G401.6 (cell line): ENCODE measurements around the gene CNPY1.
"Not testable (repeated sequence)": the region's sequence is repeated elsewhere in the genome, so short reads cannot be mapped to it uniquely, and the experiment has no call there.

ENCODE experiments used
- FAIRE-seq: peaks from 2 replicates; lab custom pipeline; 2012; peaks lifted over from hg19 to GRCh38; lab: Jason Lieb, UNC

The CNPY1 gene

DNA sequence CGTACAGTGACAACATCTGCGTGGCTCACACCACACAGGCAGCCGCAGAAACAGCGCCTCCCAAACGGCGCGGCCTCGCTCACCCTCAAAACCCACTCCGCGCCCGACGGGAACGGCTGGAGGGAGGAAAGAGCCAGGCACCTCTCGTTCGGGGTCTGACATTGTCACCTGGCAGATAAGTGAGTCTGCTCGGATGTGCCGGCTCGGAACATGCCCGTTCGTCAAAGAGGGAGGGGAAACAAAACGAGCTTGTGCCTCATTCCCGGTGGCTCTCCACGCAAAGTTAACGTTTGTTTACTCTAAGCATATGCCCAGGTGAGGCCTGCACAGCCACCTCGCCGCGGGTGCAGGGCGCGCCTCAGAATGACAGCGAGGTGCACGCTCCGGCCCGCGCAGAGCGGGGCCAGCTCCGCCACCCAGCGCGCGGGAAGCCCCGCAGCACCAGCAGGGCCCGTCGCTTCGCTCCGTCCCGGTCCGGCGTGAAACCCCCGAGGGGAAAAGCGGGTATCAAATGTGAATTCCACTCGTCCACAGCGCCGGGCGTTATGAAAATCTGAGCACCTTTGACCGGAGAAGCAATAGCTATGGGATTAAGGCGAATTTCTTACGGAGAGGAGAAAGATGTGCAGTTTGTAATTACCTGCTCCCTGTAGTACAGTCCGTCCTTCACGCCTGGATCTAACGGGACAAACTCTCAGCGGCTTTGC is 13.1 kb downstream of the CNPY1 start:
- FAIRE-seq: no peak

DNA sequence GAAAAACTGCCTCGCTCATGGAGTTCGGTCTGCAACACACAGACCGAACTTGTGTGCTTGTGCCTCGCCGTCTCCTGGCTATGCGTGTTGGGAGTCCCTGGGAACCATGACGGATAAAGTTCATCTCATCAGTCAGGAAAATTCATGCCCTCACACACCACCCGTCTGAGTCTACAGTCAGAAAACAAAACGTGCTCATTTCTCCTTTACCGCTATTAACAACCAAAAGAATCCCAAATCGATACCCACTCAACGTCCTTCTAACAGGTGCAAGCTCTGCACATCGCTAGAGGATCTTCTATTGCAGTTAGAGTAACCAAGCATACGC is 13.6 kb downstream of the CNPY1 start:
- FAIRE-seq: no peak

DNA sequence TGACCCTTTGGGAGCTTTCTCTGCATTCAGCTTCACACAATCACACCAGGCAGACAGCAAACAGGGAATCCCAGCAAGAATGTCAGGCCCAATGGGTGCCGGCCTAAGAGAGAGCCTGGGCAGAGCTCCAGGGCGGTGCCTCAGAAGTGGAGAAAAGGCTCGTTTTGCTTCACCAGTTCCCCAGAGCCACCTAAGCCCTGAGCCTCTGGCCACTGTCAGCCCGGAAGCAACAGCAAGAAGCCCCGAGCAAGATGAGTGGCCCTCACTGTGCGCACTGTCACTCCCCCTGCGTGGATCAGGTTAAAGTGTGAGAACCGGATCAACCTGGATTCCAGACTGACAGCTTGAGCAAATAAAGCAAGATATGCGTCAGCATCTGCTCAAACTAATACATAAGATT is 14.7 kb downstream of the CNPY1 start:
- no peak for FAIRE-seq

- FAIRE-seq: no peak
These were observed 15.8 kb downstream of the CNPY1 start for GRCh38 chr7:155530601-155531000.

DNA sequence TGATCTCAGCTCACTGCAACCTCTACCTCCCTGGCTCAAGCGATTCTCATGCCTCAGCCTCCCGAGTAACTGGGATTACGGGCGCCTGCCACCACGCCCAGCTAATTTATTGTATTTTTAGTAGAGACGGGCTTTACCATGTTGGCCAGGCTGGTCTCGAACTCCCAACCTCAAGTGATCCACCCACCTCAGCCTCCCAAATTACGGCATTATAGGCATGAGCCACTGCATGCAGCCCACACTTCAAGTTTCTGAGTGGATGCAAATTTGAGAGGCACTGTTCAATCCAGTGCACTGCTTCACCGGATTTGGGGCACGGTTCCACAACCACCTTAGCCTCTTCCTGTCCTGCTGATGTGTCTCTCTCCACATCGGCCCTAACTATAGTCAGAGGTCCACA is 16.5 kb downstream of the CNPY1 start:
- FAIRE-seq: no peak

GRCh38 chr7:155529346-155529745 is 17.0 kb downstream of the CNPY1 start:
- no peak for FAIRE-seq

GRCh38 chr7:155527664-155528063 is 18.7 kb downstream of the CNPY1 start:
- FAIRE-seq: no peak

GRCh38 chr7:155526225-155526624 is 20.1 kb downstream of the CNPY1 start:
- FAIRE-seq: no peak

DNA sequence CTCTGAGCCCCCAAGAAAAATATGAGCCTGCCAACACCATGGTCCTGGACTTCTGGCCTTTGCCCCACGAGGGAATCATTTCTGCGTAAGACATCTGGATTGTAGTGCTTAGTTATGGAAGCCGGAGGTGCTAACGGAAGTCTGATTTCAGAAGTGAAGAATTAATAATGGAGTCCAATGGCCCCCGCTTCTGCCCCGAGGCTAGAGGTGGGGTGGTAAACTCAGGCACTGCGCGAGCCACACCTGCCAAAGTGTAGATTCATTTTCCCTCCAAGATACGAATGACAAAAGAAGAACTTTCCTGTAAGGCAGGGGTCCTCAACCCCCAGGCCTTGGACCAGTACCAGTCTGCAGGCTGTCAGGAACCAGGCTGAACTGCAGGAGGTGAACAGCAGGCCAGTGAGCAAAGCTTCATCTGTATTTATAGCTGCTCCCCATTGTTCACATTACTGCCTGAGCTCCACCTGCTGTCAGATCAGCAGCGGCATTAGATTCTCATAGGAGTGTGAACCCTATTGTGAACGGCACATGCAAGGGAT is 22.3 kb downstream of the CNPY1 start:
- no peak for FAIRE-seq

- FAIRE-seq: no peak
These were observed 23.1 kb downstream of the CNPY1 start for GRCh38 chr7:155523168-155523675.

GRCh38 chr7:155521743-155522398 is 24.5 kb downstream of the CNPY1 start:
- no peak for FAIRE-seq

GRCh38 chr7:155521007-155521742 is 25.2 kb downstream of the CNPY1 start:
- no peak for FAIRE-seq

DNA sequence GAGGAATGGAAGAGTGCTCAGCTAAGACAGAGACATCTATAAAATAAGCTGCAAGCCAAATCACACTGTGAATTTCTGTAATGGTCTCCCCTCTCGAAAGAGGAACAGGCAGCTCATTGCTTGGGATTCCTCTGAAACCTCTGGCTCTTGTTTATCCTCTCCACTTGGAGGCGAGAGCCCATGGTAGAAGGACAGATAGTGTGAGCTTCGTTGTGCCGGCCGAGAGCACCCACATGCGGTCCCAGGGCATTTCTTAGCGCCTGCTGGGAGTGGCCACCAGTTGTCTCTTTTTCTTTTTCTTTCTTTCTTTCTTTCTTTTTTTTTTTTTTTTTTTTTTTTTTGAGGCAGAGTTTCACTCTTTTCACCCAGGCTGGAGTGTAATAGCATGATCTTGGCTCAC is 26.2 kb downstream of the CNPY1 start:
- no peak for FAIRE-seq

GRCh38 chr7:155519358-155519757 is 27.0 kb downstream of the CNPY1 start:
- FAIRE-seq: not testable (repeated sequence)

DNA sequence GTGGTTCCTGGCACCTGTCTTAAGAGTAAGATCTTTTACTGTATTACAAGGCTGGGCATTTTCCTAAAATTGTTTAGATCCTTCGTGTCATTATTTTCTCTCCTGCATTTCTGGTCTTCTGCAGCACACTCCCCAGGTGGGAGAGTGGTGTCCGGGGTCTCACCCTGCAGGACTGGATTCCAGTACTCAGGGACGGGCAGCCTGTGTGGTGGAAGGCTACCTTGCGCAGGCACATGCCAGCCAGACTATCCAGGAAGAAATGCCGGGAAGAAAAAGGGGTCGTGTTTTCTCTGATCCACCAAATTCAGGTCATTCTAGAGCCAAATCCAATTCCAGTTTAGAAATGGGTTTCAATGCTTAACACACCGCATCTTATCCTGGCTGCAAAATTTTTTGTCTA is 27.7 kb downstream of the CNPY1 start:
- FAIRE-seq: no peak

GRCh38 chr7:155517969-155518368 is 28.4 kb downstream of the CNPY1 start:
- FAIRE-seq: no peak

DNA sequence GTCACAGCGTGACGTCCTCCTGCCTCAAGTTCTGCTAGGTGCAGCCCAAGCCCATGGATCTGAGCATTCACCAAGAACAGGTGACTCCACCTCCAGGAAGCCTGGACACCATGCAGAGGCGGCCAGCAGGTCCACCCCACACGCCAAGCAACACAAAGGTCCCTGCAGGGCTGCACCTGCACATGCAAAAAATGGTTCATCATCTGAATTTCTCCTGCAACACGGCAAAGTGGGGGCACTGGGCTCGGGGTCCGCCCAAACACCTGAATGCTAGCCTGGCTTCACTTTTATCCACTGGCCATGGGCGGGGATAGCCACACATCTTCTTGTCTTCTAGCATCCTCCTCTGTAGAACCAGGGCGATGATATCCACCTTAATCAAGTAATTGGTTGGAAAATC is 28.9 kb downstream of the CNPY1 start:
- FAIRE-seq: no peak

- no peak for FAIRE-seq
These were observed 29.9 kb downstream of the CNPY1 start for GRCh38 chr7:155516466-155516865.

DNA sequence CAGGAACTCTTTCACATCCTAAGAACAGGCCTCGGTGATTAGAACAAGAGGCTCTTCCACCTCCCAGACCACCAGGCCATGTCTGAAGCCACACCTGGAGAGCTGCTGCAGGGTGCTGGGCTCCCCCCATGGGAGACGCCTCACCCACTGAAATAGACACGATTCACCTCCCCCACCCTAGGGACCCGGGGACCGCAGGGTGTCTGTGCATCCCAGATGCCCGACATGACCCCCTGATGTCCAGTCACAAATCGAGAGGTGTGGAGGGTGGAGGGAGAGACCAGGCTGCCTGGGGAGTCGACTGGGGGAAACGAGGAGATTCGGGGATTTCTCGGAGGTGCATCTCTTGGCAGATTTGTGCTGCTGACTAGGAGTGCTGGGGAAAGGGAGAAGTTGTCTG is 31.0 kb downstream of the CNPY1 start:
- no peak for FAIRE-seq

DNA sequence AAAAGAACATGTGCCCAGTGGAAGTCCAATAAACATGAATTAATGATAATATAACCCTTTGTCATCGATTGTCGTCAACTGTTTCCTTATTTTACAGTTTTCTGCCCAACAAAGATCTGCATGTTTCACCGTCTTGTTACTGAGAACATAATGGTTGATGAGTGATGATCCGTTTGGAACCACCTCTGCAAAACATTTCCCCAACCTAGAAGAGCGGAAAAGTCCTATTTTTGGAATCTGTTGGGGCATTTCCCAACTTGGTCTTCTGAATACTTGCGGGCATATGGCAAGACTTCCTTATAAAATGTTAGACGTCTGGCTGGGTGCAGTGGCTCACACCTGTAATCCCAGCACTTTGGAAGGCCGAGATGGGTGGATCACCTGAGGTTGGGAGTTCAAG is 32.1 kb downstream of the CNPY1 start:
- FAIRE-seq: no peak

- no peak for FAIRE-seq
These were observed 32.6 kb downstream of the CNPY1 start for GRCh38 chr7:155513543-155514285.

- FAIRE-seq: no peak
These were observed 34.0 kb downstream of the CNPY1 start for GRCh38 chr7:155512246-155512887.
